Measurements from ENCODE around the gene WWC2.

- no peak for TF ChIP-seq CTCF (IDR thresholded peaks at IDR 0.05)
- no peak for TF ChIP-seq POLR2A (IDR thresholded peaks at IDR 0.05)
Observed at GRCh38 chr4:183132865-183133264, 33.8 kb downstream of the WWC2 start.

All from uterus (tissue), 2 donors.